Panc1 (cell line): ENCODE measurements around the gene KLHL4. TPM values are rescaled to one million over a fixed set of nuclear protein-coding genes. Genes with fewer than 3 reads are reported as not detected.
A peak's percentile ranks its signal among the peaks of the same experiment; 100 is the strongest.

Experiments
- ATAC-seq: fragments of 200-7000 bp; cut with Tn5 transposase; 2 replicates; pipeline ENCODE4 v1.9.1; 2020; ENCODE audit warnings: mild to moderate bottlenecking, moderate library complexity
- BruUV-seq: library from RNA; stranded (reverse); fragments of 400-500 nt; replicated peaks from 2 replicates; lab custom pipeline; 2021; lab: Mats Ljungman, UMichigan
- CTCF ChIA-PET: fragments of 300-600 bp; sonication (Branson Sonifier 250); formaldehyde crosslinking; loops from one replicate; lab custom pipeline; 2022; ENCODE audit warnings: antibody characterized with exemption; lab: Charles Lee
- POLR2A ChIA-PET: fragments of 300-600 bp; sonication (Branson Sonifier 250); formaldehyde crosslinking; loops from one replicate; lab custom pipeline; 2022; ENCODE audit warnings: antibody characterized with exemption; lab: Charles Lee
- DNase-seq: peaks from one replicate; pipeline ENCODE4 v3.0.0-alpha.2; 2010; ENCODE audit warnings: low read depth, low spot score
- H3K27ac ChIP-seq: 2 replicates; pipeline ENCODE4 v1.5.1; 2011; ENCODE audit warnings: mild to moderate bottlenecking, low read length, inconsistent platforms
- H3K27me3 ChIP-seq: fragments of 200-500 bp; sonication (Bioruptor generic); 2 replicates; pipeline ENCODE4 v1.6.0; 2014; ENCODE audit warnings: low read length, inconsistent platforms; ENCODE audit not compliant: control insufficient read depth, insufficient read depth
- H3K36me3 ChIP-seq: fragments of 200-500 bp; sonication (Bioruptor generic); 2 replicates; pipeline ENCODE4 v1.5.1; 2014; ENCODE audit warnings: inconsistent platforms, mild to moderate bottlenecking, low read length, moderate library complexity; ENCODE audit not compliant: control insufficient read depth, insufficient read depth
- H3K4me1 ChIP-seq: 2 replicates; pipeline ENCODE4 v1.5.1; 2011; ENCODE audit warnings: inconsistent platforms, mild to moderate bottlenecking, low read length, moderate library complexity; ENCODE audit not compliant: control insufficient read depth, insufficient read depth
- H3K4me3 ChIP-seq, 2 experiments: 2 replicates each; pipeline ENCODE4 v1.5.1; 2011 to 2012; ENCODE audit warnings: low read depth in 2 of 2, low read length in 2 of 2, mild to moderate bottlenecking in 2 of 2, inconsistent platforms in 1 of 2, moderate library complexity in 1 of 2
- H3K9me3 ChIP-seq: fragments of 200-500 bp; sonication (Bioruptor generic); 2 replicates; pipeline ENCODE4 v1.5.1; 2014; ENCODE audit warnings: low read depth, mild to moderate bottlenecking, inconsistent platforms, low read length, moderate library complexity; ENCODE audit not compliant: control insufficient read depth, insufficient read depth
- CTCF ChIP-seq: fragments of 450-650 bp; IDR thresholded peaks from 2 replicates; pipeline ENCODE4 v1.5.1; 2017; ENCODE audit warnings: mild to moderate bottlenecking
- POLR2AphosphoS5 ChIP-seq: IDR thresholded peaks from 2 replicates; pipeline ENCODE4 v1.6.1; 2012; ENCODE audit warnings: mild to moderate bottlenecking, low read depth, low read length, moderate library complexity
- REST ChIP-seq, 2 experiments: IDR thresholded peaks; 2 replicates each; pipeline ENCODE4 v1.6.1; 2011 to 2012; ENCODE audit warnings: low read depth in 2 of 2, control low read depth in 1 of 2, low read length in 1 of 2, mild to moderate bottlenecking in 1 of 2, moderate library complexity in 1 of 2; ENCODE audit not compliant: insufficient read depth in 1 of 2
- SIN3A ChIP-seq: IDR thresholded peaks from 2 replicates; pipeline ENCODE4 v1.6.1; 2012; ENCODE audit warnings: low read depth, mild to moderate bottlenecking, low read length, moderate library complexity, borderline replicate concordance; ENCODE audit not compliant: insufficient read depth
- TCF7L2 ChIP-seq: IDR thresholded peaks from 2 replicates; pipeline ENCODE4 v1.6.1; 2011; ENCODE audit warnings: mild to moderate bottlenecking, low read depth, low read length, inconsistent platforms
- in situ Hi-C: cut with HindIII; loops from 2 replicates; pipeline ENCODE4 v1.10.0; 2016; ENCODE audit warnings: low sequenced_read_pairs, low pct_unique_long_range_greater_than_20kb
- intact Hi-C: fragments of 100-400 bp; cut with micrococcal nuclease; formaldehyde crosslinking; loops from one replicate; pipeline ENCODE4 v1.10.0; 2022; ENCODE audit not compliant: unreplicated experiment
- total RNA-seq: library from RNA; stranded (reverse); gene quantifications from one replicate; pipeline ENCODE4 v1.2.1, GENCODE V29; 2021; ENCODE audit not compliant: unreplicated experiment

Gene KLHL4
- total RNA-seq, 1 experiment from 2014 or later, result 27.6 TPM

GRCh38 chrX:87663421-87663820 lies 145.8 kb downstream of the KLHL4 start:
- CTCF ChIA-PET, result no interaction called here
- in situ Hi-C loops, result no loop called here
- Histone ChIP-seq H3K9me3 (no peaks in the 10 kb centered on the region), H3K27me3 (no peaks in the 10 kb centered on the region), H3K4me1 (no peaks in the 10 kb centered on the region; the same call in 1 of the 2 replicates), H3K36me3 (no peaks in the 10 kb centered on the region), H3K4me3 (no peak overlapping the region), H3K27ac (peak overlapping the region; percentile 34; the same call in 1 of the 2 replicates)
- POLR2A ChIA-PET, result no interaction called here
- intact Hi-C loops, result loop anchor here (5.0 kb wide), 1 partner anchor 146 kb away; the partner anchor contains the start of gene KLHL4
- BruUV-seq, result no TSS peak
- no peak for DNase-seq
- no peak for ATAC-seq
- TF ChIP-seq CTCF (no peak), TCF7L2 (no peak), POLR2AphosphoS5 (no peak), SIN3A (no peak), REST (IDR thresholded peaks at IDR 0.05; ENCODE audit: insufficient read depth in 1 of 2, low read depth in 2 of 2, low read length in 1 of 2) (no peak)

GRCh38 chrX:87664381-87664780 lies 146.8 kb downstream of the KLHL4 start:
- Histone ChIP-seq H3K27ac (peak overlapping the region; percentile 34; the same call in 1 of the 2 replicates), H3K4me3 (no peak overlapping the region), H3K27me3 (no peaks in the 10 kb centered on the region), H3K36me3 (no peaks in the 10 kb centered on the region), H3K4me1 (no peaks in the 10 kb centered on the region; the same call in 1 of the 2 replicates), H3K9me3 (no peaks in the 10 kb centered on the region)
- DNase-seq (peak; percentile 38), ATAC-seq (peak; percentile 81)
- POLR2A ChIA-PET, result no interaction called here
- no TSS peak for BruUV-seq
- intact Hi-C loops (loop anchor here (1.0 to 5.0 kb wide), 2 partner anchors 147 to 326 kb away; partner anchors contain the start of gene KLHL4), in situ Hi-C loops (no loop called here)
- CTCF ChIA-PET, result no interaction called here
- TF ChIP-seq POLR2AphosphoS5 (no peak), REST (IDR thresholded peaks at IDR 0.05; ENCODE audit: insufficient read depth in 1 of 2, low read depth in 2 of 2, low read length in 1 of 2) (no peak), SIN3A (no peak), CTCF (peak; percentile 58; the same call in 1 of the 2 replicates)
